Activated CD4-positive, alpha-beta T cell treated with anti-CD3 and anti-CD28 coated beads, Interleukin-2, amount 10 ng/mL, durations not matched to agents 24 days and 14 days (primary cell): ENCODE data around the gene ZFP57. TPM values are rescaled to one million over a fixed set of nuclear protein-coding genes. Genes with fewer than 3 reads are reported as not detected.
A peak's percentile ranks its signal among the peaks of the same experiment; 100 is the strongest.

Experiments used
- DNase-seq: peaks from one replicate; pipeline ENCODE4 v3.0.0; 2022
- H3K27ac Mint-ChIP-seq: one replicate; pipeline ENCODE4 v1.8.0; 2022; ENCODE audit warnings: mild to moderate bottlenecking, mixed read lengths
- H3K27me3 Mint-ChIP-seq: one replicate; pipeline ENCODE4 v1.8.0; 2022; ENCODE audit warnings: mixed read lengths
- H3K36me3 Mint-ChIP-seq: one replicate; pipeline ENCODE4 v1.8.0; 2022; ENCODE audit warnings: low read depth, mild to moderate bottlenecking, mixed read lengths
- H3K4me1 Mint-ChIP-seq: one replicate; pipeline ENCODE4 v1.8.0; 2021; ENCODE audit warnings: mixed read lengths
- H3K4me3 Mint-ChIP-seq: one replicate; pipeline ENCODE4 v1.8.0; 2022; ENCODE audit warnings: mild to moderate bottlenecking, moderate library complexity, mixed read lengths
- H3K9me3 Mint-ChIP-seq: one replicate; pipeline ENCODE4 v1.8.0; 2021; ENCODE audit warnings: mixed read lengths
- intact Hi-C: fragments of 100-400 bp; cut with micrococcal nuclease; formaldehyde crosslinking; loops from one replicate; pipeline ENCODE4 v1.15.1; 2023
- total RNA-seq: library from RNA; stranded (reverse); gene quantifications from 2 replicates; pipeline ENCODE4 v1.2.3, GENCODE V29; 2022

ZFP57 gene
- total RNA-seq, 1 donor from 2014 or later, result 2.7 TPM

- Mint-ChIP-seq H3K36me3 (peaks cover 8% of the 10 kb centered on the region), H3K27ac (peak overlapping the region; percentile 68), H3K4me3 (peak overlapping the region; percentile 94), H3K27me3 (peaks cover 38% of the 10 kb centered on the region), H3K9me3 (no peaks in the 10 kb centered on the region), H3K4me1 (peaks cover 43% of the 10 kb centered on the region)
- DNase-seq, result peak; percentile 89
- intact Hi-C loops, result no loop called here
Measured at GRCh38 chr6:29631860-29632731, 48.9 kb downstream of the ZFP57 start.

- no peak for DNase-seq
- Mint-ChIP-seq H3K4me1 (peaks cover 46% of the 10 kb centered on the region), H3K9me3 (no peaks in the 10 kb centered on the region), H3K27me3 (peaks cover 46% of the 10 kb centered on the region), H3K36me3 (peaks cover 8% of the 10 kb centered on the region), H3K4me3 (peak overlapping the region; percentile 94), H3K27ac (peak overlapping the region; percentile 10)
- intact Hi-C loops, result no loop called here
Measured at GRCh38 chr6:29631209-29631810, 49.6 kb downstream of the ZFP57 start.

GRCh38 chr6:29630315-29630714 is 50.6 kb downstream of the ZFP57 start:
- peaks cover 52% of the 10 kb centered on the region for H3K27me3 Mint-ChIP-seq
- no peak for DNase-seq
- peaks cover 8% of the 10 kb centered on the region for H3K36me3 Mint-ChIP-seq
- intact Hi-C loops, result no loop called here
- H3K4me1 Mint-ChIP-seq, result peaks cover 46% of the 10 kb centered on the region
- no peak overlapping the region for H3K27ac Mint-ChIP-seq
- H3K9me3 Mint-ChIP-seq, result no peaks in the 10 kb centered on the region
- peak overlapping the region; percentile 94 for H3K4me3 Mint-ChIP-seq

GRCh38 chr6:29629571-29629970 is 51.4 kb downstream of the ZFP57 start:
- no peak overlapping the region for H3K27ac Mint-ChIP-seq

GRCh38 chr6:29628419-29629281 is 52.3 kb downstream of the ZFP57 start:
- no peaks in the 10 kb centered on the region for H3K9me3 Mint-ChIP-seq
- peak overlapping the region; percentile 96 for H3K4me3 Mint-ChIP-seq
- peaks cover 11% of the 10 kb centered on the region for H3K36me3 Mint-ChIP-seq
- DNase-seq, result peak; percentile 86
- H3K27ac Mint-ChIP-seq, result peak overlapping the region; percentile 65
- peaks cover 39% of the 10 kb centered on the region for H3K4me1 Mint-ChIP-seq
- intact Hi-C loops, result no loop called here
- H3K27me3 Mint-ChIP-seq, result peaks cover 56% of the 10 kb centered on the region

More at GRCh38 chr6:29629571-29629970, 51.4 kb downstream of the ZFP57 start:
- peak overlapping the region; percentile 96 for H3K4me3 Mint-ChIP-seq
- H3K27me3 Mint-ChIP-seq, result peaks cover 56% of the 10 kb centered on the region
- intact Hi-C loops, result no loop called here
- DNase-seq, result no peak
- H3K9me3 Mint-ChIP-seq, result no peaks in the 10 kb centered on the region
- peaks cover 8% of the 10 kb centered on the region for H3K36me3 Mint-ChIP-seq
- peaks cover 46% of the 10 kb centered on the region for H3K4me1 Mint-ChIP-seq

- DNase-seq, result peak; percentile 78
- Mint-ChIP-seq H3K9me3 (no peaks in the 10 kb centered on the region), H3K27ac (peak overlapping the region; percentile 65), H3K36me3 (peaks cover 11% of the 10 kb centered on the region), H3K27me3 (peaks cover 51% of the 10 kb centered on the region), H3K4me1 (peaks cover 33% of the 10 kb centered on the region), H3K4me3 (peak overlapping the region; percentile 96)
- intact Hi-C loops, result no loop called here
Measured at GRCh38 chr6:29627755-29628418, 53.1 kb downstream of the ZFP57 start.

GRCh38 chr6:29626948-29627754 is 53.8 kb downstream of the ZFP57 start:
- peaks cover 11% of the 10 kb centered on the region for H3K36me3 Mint-ChIP-seq
- H3K4me3 Mint-ChIP-seq, result peak overlapping the region; percentile 96
- no peak for DNase-seq
- H3K9me3 Mint-ChIP-seq, result no peaks in the 10 kb centered on the region
- H3K27ac Mint-ChIP-seq, result peak overlapping the region; percentile 12
- peaks cover 32% of the 10 kb centered on the region for H3K4me1 Mint-ChIP-seq
- intact Hi-C loops, result no loop called here
- H3K27me3 Mint-ChIP-seq, result peaks cover 51% of the 10 kb centered on the region

- H3K4me3 Mint-ChIP-seq, result no peak overlapping the region
- peaks cover 15% of the 10 kb centered on the region for H3K36me3 Mint-ChIP-seq
- no peaks in the 10 kb centered on the region for H3K9me3 Mint-ChIP-seq
- peaks cover 18% of the 10 kb centered on the region for H3K4me1 Mint-ChIP-seq
- intact Hi-C loops, result no loop called here
- no peak for DNase-seq
- H3K27ac Mint-ChIP-seq, result no peak overlapping the region
- H3K27me3 Mint-ChIP-seq, result peaks cover 36% of the 10 kb centered on the region
Measured at GRCh38 chr6:29625337-29625930, 55.5 kb downstream of the ZFP57 start.

GRCh38 chr6:29624520-29624961 is 56.4 kb downstream of the ZFP57 start:
- DNase-seq, result no peak

More at GRCh38 chr6:29624520-29624961, 56.4 kb downstream of the ZFP57 start:
- Mint-ChIP-seq H3K4me3 (no peak overlapping the region), H3K4me1 (peaks cover 15% of the 10 kb centered on the region), H3K27ac (no peak overlapping the region), H3K9me3 (no peaks in the 10 kb centered on the region), H3K27me3 (peaks cover 31% of the 10 kb centered on the region), H3K36me3 (peaks cover 17% of the 10 kb centered on the region)
- intact Hi-C loops, result no loop called here

Other genes starting within 250 kb of the ZFP57 start
- gene OR10C1, start 241.8 kb downstream of the ZFP57 start, total RNA-seq, result not detected in 2 replicates
- not detected in 2 replicates for gene OR11A1, start 224.1 kb downstream of the ZFP57 start, total RNA-seq
- not detected in 2 replicates for gene OR2H1, start 224.0 kb downstream of the ZFP57 start, total RNA-seq
- not detected in 2 replicates for gene MAS1L, start 193.2 kb downstream of the ZFP57 start, total RNA-seq
- gene UBD, start 121.4 kb downstream of the ZFP57 start, total RNA-seq, result 0.49 and 0.62 TPM in 2 replicates
- not detected in 2 replicates for gene OR2H2, start 96.0 kb downstream of the ZFP57 start, total RNA-seq
- gene GABBR1, start 48.0 kb downstream of the ZFP57 start, total RNA-seq, result 20.4 and 24.0 TPM in 2 replicates
- not detected in 2 replicates for gene MOG, start 24.1 kb downstream of the ZFP57 start, total RNA-seq
- gene HLA-F, start 42.3 kb upstream of the ZFP57 start, total RNA-seq, result 254 and 270 TPM in 2 replicates
- gene HLA-G, start 146.7 kb upstream of the ZFP57 start, total RNA-seq, result 0.85 and 1.2 TPM in 2 replicates